GM20000 (cell line): ENCODE measurements around the gene CYP2R1.

Experiments used
- DNase-seq: peaks from one replicate; pipeline ENCODE4 v3.0.0; 2012; ENCODE audit warnings: low spot score
- TF ChIP-seq, protein P1 (sequence below): IDR thresholded peaks from 2 replicates; pipeline ENCODE4 v1.5.1; 2012; ENCODE audit warnings: mild to moderate bottlenecking, control low read depth; ENCODE audit errors: extremely low read depth, missing control alignments

Gene CYP2R1

GRCh38 chr11:14855890-14856289 is 36.1 kb downstream of the CYP2R1 start:
- no peak for DNase-seq
- TF ChIP-seq, protein P1, sequence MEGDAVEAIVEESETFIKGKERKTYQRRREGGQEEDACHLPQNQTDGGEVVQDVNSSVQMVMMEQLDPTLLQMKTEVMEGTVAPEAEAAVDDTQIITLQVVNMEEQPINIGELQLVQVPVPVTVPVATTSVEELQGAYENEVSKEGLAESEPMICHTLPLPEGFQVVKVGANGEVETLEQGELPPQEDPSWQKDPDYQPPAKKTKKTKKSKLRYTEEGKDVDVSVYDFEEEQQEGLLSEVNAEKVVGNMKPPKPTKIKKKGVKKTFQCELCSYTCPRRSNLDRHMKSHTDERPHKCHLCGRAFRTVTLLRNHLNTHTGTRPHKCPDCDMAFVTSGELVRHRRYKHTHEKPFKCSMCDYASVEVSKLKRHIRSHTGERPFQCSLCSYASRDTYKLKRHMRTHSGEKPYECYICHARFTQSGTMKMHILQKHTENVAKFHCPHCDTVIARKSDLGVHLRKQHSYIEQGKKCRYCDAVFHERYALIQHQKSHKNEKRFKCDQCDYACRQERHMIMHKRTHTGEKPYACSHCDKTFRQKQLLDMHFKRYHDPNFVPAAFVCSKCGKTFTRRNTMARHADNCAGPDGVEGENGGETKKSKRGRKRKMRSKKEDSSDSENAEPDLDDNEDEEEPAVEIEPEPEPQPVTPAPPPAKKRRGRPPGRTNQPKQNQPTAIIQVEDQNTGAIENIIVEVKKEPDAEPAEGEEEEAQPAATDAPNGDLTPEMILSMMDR: no peak

GRCh38 chr11:14854057-14854456 is 38.0 kb downstream of the CYP2R1 start:
- TF ChIP-seq, protein P1: no peak
- DNase-seq: no peak

DNA sequence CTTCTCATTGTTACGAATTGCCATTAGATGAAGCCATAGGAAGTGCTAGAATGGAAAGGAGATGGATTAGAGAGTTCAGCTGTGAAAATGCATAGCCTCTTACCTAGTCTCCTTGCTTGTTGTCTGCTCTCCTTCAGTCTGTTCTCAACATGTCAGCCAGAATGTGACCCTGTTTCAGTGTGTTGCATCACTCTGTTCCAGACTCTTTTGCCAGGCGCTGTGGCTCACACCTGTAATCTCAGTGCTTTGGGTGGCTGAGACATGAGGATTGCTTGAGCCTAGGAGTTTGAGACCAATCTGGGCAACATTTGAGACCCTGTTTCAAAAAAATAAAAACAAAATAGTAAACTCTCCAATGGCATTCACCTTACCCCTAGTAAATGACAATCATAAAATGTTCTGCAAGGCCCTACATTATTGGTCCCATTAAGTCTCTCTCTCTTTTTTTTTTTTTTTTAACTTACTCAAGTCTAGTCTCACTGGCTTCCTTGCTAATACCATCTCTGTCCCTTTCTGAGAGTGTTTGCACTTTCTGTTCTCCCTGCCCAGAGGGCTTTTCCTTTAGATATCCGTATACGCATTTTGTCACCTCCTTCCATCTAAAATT is 39.4 kb downstream of the CYP2R1 start:
- DNase-seq: no peak
- TF ChIP-seq, protein P1: no peak

DNA sequence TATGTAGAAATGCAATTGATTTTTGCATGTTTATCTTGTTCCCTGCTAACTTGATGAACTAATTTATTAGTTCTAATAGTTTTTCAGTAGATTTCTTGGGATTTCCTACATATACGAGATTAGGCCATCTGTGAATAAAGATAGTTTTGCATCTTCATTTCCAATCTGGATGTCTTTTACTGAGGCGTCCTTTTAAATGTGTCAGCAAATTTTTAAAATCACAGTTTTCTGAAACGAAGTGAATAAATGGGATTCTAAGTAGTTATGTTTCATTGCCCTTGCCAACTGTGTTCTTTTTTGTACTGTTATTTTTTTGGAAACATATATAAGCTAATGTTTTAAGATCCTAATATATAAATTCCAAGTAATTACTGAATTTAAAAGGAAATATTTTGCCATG is 50.0 kb downstream of the CYP2R1 start:
- TF ChIP-seq, protein P1: no peak
- no peak for DNase-seq

DNA sequence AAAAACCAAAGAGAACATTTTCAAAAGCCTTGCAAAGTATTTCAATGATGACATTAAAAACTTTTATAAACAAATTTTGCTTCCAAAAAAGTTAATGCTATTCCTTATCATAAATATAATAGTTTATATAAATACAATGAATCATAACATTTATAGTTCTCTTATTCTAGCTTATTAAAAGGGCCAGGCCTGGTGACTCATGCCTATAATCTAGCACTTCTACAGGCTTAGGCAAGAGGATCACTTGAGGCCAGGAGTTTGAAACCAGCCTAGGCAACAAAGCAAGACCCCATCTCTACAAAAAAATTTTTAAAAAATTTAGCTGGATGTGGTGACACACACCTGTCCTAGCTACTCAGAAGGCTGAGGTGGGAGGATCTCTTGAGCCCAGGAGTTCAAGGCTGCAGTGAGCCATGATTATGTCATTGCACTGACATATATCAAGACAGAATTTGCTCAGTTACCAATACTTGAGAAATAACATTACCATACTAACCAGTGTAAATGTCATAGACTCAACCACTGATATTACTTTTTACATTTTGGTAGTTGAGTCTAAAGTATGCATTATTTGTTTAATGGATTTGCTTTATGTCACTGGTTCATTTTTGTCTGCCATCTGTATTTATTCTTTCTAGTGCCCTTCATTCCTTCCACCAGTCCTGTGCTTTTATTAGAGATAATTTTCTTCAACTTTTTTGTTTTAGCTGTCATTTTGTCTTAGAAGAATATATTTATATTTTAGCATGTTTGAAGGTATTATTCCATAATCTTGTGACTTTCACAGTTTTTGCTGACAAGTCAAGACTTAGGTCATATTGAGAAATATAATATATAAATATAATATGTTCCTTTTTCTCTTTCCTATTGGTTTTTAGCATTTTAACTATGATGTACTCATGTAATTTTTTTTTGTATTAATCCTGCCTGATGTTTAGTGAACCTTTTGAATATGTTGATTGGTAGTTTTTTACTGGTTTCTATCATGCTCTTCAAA is 56.2 kb downstream of the CYP2R1 start:
- no peak for DNase-seq
- TF ChIP-seq, protein P1: no peak
